ENCODE results near the gene FAM229B.

GRCh38 chr6:112109262-112109661, 21.9 kb downstream of the FAM229B start:
- TF ChIP-seq CTCF (IDR thresholded peaks at IDR 0.05) = no peak
- no peak for TF ChIP-seq ZFX (IDR thresholded peaks at IDR 0.05; ENCODE audit: borderline replicate concordance)
